Prostate gland (tissue), 2 donors: Measurements from ENCODE around the gene C2CD3.

Experiments
- CTCF ChIP-seq, 4 experiments: fragments of 200-600 bp in 2 of 4; fragments of 450-650 bp in 2 of 4; sonication (generic) in 2 of 4; IDR thresholded peaks; 1 replicate in 3 of 4; 2 replicates in 1 of 4; pipeline ENCODE4 v1.5.1; 2016 to 2019; ENCODE audit warnings: antibody characterized with exemption in 4 of 4, mild to moderate bottlenecking in 2 of 4, moderate library complexity in 2 of 4
- POLR2A ChIP-seq: fragments of 450-650 bp; IDR thresholded peaks from one replicate; pipeline ENCODE4 v1.6.1; 2016; ENCODE audit warnings: antibody characterized with exemption, mild to moderate bottlenecking
- POLR2AphosphoS5 ChIP-seq: sonication (generic); formaldehyde crosslinking; IDR thresholded peaks from one replicate; pipeline ENCODE4 v1.6.1; 2017; ENCODE audit warnings: antibody characterized with exemption

DNA sequence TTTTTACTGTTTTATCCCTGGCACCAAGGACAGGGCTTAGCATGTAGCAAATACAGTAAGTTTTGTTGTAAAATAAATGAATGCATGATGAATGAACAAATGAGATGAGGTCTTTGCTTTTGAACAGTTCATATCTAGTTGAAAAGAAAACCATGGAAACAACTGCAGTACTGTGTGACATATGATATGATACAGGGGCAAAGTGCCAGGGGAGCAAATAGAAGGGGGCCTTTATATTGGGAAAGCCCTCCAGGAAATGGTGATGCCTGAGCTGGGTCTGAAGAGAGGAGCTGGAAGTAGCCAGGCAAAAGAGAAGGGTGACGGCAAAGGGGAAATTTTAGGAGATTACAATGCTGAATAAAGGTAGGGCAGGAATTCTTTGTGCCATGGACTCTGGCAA is 98.1 kb downstream of the C2CD3 start:
- TF ChIP-seq CTCF (IDR thresholded peaks at IDR 0.05) (no peak), POLR2A (no peak), POLR2AphosphoS5 (no peak)
